GM12873 (cell line): ENCODE data around the gene ATXN7.

Source experiments
- CTCF ChIP-seq: IDR thresholded peaks from 2 replicates; pipeline ENCODE4 v1.5.1; 2012; ENCODE audit warnings: low read depth, mild to moderate bottlenecking, moderate library complexity, low read length, control low read depth; ENCODE audit not compliant: insufficient read depth; ENCODE audit errors: missing control alignments

The ATXN7 gene

DNA sequence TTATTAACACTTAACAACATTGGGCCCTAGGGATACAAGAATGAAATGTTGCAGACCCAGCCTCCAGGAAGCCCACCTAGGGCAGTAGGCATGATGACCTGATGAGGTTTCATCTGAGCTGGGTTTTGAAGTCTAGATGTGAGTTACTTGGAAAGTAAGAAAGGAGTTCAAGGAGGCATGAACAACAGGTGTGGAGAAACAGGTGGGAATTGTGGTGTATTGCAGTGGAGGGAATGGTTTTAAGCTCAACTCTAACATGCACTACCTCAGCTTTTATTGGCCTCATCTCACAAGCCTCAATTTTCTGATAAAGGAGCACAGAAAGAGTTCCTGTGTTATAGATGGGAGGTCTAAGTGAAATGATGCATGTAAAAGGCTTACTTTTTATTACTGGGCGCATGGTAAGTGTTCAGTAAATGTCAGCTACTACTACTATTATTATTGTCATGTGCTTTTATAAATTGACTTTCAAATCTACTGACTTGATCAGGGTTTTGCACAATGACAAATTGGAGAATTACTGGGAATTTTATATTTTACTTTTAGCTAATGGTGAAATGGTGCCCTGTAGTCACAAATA lies 29.2 kb downstream of the ATXN7 start:
- TF ChIP-seq CTCF, result no peak

DNA sequence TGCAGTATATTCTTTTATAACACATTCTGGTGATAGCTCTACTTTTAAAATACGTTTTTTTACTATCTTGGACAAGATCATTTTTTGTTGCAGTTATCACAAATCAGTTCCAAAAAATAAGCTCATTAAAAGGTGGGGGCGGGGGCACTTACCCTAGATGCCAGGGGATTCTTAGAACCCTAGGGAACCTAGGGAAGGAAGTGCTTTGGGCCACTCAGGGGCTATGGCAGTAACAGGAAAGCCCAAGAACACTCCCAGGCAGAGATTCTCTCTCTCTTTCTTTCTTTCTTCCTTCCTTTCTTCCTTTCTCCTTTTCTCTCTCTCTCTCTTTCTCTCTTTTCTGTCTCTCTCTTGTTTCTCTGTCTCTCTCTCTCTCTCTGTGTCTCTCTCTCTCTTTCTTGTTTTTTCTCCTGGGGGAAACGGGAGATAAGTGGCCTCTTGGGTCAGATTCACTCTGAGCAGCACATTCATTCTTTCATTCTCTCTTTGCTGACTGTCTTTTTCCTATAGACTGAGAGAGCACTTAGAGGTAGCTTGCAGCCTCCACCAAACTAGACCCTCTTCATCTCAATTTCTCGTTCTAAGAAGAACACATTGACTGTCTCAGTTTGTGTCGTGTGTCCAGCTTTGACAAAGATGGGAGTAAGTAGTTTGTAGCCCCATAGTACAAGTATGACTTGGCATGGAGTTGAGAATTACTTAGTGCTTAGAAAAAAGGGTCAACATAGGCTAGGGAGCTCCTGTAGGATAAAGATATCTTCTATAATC lies 31.9 kb downstream of the ATXN7 start:
- TF ChIP-seq CTCF, result no peak

- TF ChIP-seq CTCF, result no peak
Observed at GRCh38 chr3:63896332-63897030, 32.8 kb downstream of the ATXN7 start.

DNA sequence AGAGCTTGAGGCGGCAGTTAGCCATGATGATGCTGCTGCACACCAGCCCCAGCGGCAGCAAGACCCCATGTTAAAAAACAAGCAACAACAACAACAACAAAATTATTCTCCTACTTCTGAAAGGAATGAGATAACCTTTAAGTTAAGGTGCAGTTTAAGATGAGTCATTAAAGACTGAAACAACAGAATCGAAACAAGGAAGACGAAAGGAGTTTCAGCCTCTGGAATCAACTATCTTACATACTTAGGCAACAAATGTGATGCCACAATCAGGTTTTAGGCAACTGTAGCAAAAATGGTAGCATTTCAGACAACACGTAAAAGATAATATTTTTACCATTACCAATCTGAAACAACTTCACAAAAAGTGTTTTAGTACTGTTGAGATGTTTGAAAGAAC lies 36.3 kb downstream of the ATXN7 start:
- TF ChIP-seq CTCF, result no peak

GRCh38 chr3:63900459-63900858 lies 36.8 kb downstream of the ATXN7 start:
- no peak for TF ChIP-seq CTCF

DNA sequence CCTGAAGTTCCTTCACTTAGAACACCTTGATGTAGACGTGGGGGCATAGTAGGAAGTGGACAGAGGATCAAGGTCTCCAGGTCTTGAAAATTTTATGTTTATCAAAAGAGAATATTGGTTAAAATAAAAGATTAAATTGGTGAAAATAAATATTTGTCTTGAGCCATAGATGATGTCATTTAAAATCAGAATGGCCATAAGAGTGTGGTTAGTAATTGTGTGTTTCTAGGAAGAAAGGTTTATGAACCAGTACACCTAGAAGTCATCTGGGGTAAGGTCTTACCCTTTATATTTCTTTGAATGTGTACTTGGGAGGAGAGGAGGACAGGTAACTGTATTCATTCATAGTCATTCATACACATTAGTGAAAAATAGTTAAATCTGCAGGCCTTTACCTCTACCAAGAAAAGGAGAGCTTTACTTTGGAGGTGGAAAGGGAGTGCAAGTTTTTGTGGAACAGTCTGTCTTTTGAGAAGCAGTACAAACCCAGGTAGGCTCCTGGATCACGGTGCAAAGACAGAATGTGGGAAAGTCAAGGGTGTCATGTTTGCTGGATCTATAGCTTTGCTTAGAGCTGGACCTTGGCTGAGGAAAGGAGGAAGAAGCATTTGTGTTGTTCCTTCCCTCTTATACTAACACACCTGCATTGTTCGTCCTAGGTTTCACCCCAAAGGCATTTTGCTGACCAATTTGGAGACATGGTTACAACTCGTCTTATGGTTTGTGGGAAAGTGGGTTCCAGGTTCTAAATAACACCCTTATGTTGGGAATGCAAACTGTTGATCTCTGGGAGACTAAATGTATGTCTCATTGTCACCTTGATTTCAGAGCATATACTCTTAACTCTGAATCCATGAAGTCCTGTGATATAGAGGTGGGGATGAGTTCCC lies 42.3 kb downstream of the ATXN7 start:
- TF ChIP-seq CTCF, result no peak

- TF ChIP-seq CTCF, result no peak
Observed at GRCh38 chr3:63908081-63908736, 44.5 kb downstream of the ATXN7 start.
